Neuronal stem cell (in vitro differentiated cells): Measurements from ENCODE around the gene GADD45G.
A peak's percentile ranks its signal among the peaks of the same experiment; 100 is the strongest.

Source experiments
- DNase-seq: peaks from one replicate; pipeline ENCODE4 v3.0.0-alpha.2; 2013; ENCODE audit warnings: low spot score
- H2AFZ ChIP-seq: one replicate; pipeline ENCODE4 v1.6.1; 2013; ENCODE audit warnings: mild to moderate bottlenecking, low read length, inconsistent platforms
- H2AK5ac ChIP-seq: 2 replicates; pipeline ENCODE4 v1.6.1; 2013; ENCODE audit warnings: low read depth, mild to moderate bottlenecking, inconsistent platforms, low read length, moderate library complexity, mixed read lengths
- H2BK120ac ChIP-seq: 2 replicates; pipeline ENCODE4 v1.6.1; 2013; ENCODE audit warnings: low read depth, mild to moderate bottlenecking, inconsistent platforms, low read length, moderate library complexity, mixed read lengths
- H2BK12ac ChIP-seq: one replicate; pipeline ENCODE4 v1.6.1; 2013; ENCODE audit warnings: low read length, inconsistent platforms
- H2BK15ac ChIP-seq: 2 replicates; pipeline ENCODE4 v1.6.1; 2013; ENCODE audit warnings: mild to moderate bottlenecking, low read length, inconsistent platforms, mixed read lengths
- H2BK5ac ChIP-seq: one replicate; pipeline ENCODE4 v1.6.1; 2013; ENCODE audit warnings: inconsistent platforms, mild to moderate bottlenecking, low read length, moderate library complexity
- H3K14ac ChIP-seq: one replicate; pipeline ENCODE4 v1.6.1; 2013; ENCODE audit warnings: low read length, inconsistent platforms
- H3K18ac ChIP-seq: 2 replicates; pipeline ENCODE4 v1.6.1; 2013; ENCODE audit warnings: low read length, inconsistent platforms
- H3K23ac ChIP-seq: 2 replicates; pipeline ENCODE4 v1.6.1; 2013; ENCODE audit warnings: low read depth, mild to moderate bottlenecking, mixed read lengths, low read length, inconsistent platforms; ENCODE audit not compliant: poor library complexity
- H3K27ac ChIP-seq: replicated peaks from 3 replicates; pipeline ENCODE4 v1.5.1; 2013; ENCODE audit warnings: low read length, inconsistent platforms
- H3K27me3 ChIP-seq, 3 experiments: 2 replicates each; pipeline ENCODE4 v1.6.1; 2013; ENCODE audit warnings: low read length in 3 of 3, mild to moderate bottlenecking in 2 of 3, inconsistent platforms in 1 of 3, low read depth in 1 of 3, mixed read lengths in 1 of 3, moderate library complexity in 1 of 3; ENCODE audit not compliant: control insufficient read depth in 3 of 3, insufficient read depth in 3 of 3
- H3K36me3 ChIP-seq, 2 donors: replicated peaks in 1 of 2; 2 replicates each; pipeline ENCODE4 v1.6.1; 2013; ENCODE audit warnings: low read length in 2 of 2; ENCODE audit not compliant: control insufficient read depth in 2 of 2, insufficient read depth in 2 of 2
- H3K4ac ChIP-seq: 2 replicates; pipeline ENCODE4 v1.6.1; 2013; ENCODE audit warnings: inconsistent platforms, mild to moderate bottlenecking, low read length, moderate library complexity
- H3K4me1 ChIP-seq, 2 donors: 1 replicate in 1 of 2; 2 replicates in 1 of 2; pipeline ENCODE4 v1.6.1; 2013; ENCODE audit warnings: low read length in 2 of 2, low read depth in 1 of 2; ENCODE audit not compliant: control insufficient read depth in 2 of 2, insufficient read depth in 1 of 2
- H3K4me2 ChIP-seq: one replicate; pipeline ENCODE4 v1.6.1; 2013; ENCODE audit warnings: mild to moderate bottlenecking, low read length, inconsistent platforms; ENCODE audit not compliant: insufficient read depth, poor library complexity, severe bottlenecking
- H3K4me3 ChIP-seq, 2 donors: 2 replicates each; pipeline ENCODE4 v1.5.1; 2013; ENCODE audit warnings: low read length in 2 of 2, mild to moderate bottlenecking in 2 of 2, inconsistent platforms in 1 of 2, moderate library complexity in 1 of 2
- H3K79me1 ChIP-seq: one replicate; pipeline ENCODE4 v1.6.1; 2013; ENCODE audit warnings: low read depth, mild to moderate bottlenecking, inconsistent platforms, low read length, moderate library complexity
- H3K9ac ChIP-seq: one replicate; pipeline ENCODE4 v1.6.1; 2013; ENCODE audit warnings: mild to moderate bottlenecking, low read depth, low read length, inconsistent platforms; ENCODE audit not compliant: poor library complexity
- H3K9me3 ChIP-seq, 2 donors: replicated peaks in 1 of 2; 2 replicates each; pipeline versions ENCODE3 to v1.6.1; 2013; ENCODE audit warnings: low read length in 2 of 2, mild to moderate bottlenecking in 2 of 2, inconsistent platforms in 1 of 2, low read depth in 1 of 2, mixed read lengths in 1 of 2, moderate library complexity in 1 of 2; ENCODE audit not compliant: control insufficient read depth in 2 of 2, insufficient read depth in 1 of 2
- H4K8ac ChIP-seq: one replicate; pipeline ENCODE4 v1.6.1; 2013; ENCODE audit warnings: low read depth, mild to moderate bottlenecking, inconsistent platforms, low read length, moderate library complexity
- H4K91ac ChIP-seq: one replicate; pipeline ENCODE4 v1.6.1; 2013; ENCODE audit warnings: low read length, low read depth, mild to moderate bottlenecking, inconsistent platforms; ENCODE audit not compliant: poor library complexity
- WGBS, 2 donors: extraction: QIAGEN DNeasy Blood & Tissue Kit; methylation state at CpG; one replicate each; pipeline ENCODE4 v1.1.7; 2013; ENCODE audit warnings: missing lambda C conversion rate in 2 of 2, mixed read lengths in 1 of 2; ENCODE audit not compliant: insufficient read length in 2 of 2, insufficient replicate concordance in 1 of 2; ENCODE audit errors: extremely low coverage in 2 of 2; 5-methylcytosine and 5-hydroxymethylcytosine counted together

The GADD45G gene

DNA sequence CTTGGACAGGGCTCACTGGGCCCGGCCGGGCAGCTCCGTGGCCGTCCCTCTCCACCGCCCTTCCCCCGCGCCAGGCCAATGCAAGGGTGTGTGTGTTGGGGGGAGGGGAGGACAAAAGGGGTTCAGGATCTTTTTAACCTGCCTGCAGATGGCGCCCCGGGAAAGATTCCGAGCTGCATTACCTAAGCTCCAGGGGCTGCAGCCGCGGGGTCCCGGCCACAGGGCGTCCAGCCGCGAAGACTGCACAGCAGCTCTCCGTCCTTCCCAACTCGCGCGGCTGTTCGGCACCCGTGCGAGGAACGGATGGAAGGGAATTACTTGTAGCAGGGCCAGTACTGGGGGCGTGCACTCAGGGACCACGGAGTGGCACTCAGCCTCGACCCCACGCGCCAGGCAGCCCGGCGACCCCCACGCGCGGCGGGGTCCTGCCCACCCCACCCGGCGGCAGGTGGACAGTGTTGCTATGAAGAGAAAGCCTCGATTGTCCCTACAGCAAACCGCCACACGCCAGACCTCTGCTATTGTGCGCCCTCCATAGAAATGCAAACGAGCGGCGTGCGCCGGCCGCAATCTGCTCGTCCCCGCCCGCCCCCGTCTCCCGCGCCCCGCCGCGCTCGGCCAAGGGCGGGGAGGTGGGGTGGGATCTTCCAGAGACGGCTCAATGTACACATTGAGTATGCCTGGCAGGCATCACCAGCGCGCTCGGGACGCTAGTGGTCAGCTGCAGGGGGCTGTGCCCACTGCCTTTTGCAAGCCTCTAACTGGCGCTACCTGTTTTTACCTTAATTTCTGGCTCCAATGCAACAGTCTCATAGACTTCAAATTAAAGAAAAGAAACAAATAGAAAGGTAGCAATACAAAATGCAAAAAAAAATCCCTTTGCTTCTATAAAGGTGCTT lies 796 bp upstream of the GADD45G start:
- Histone ChIP-seq H3K27ac (no peak overlapping the region), H3K4ac (no peak overlapping the region), H3K9ac (peak overlapping the region; percentile 61), H3K23ac (peak overlapping the region; percentile 67), H4K8ac (no peak overlapping the region), H2BK5ac (no peak overlapping the region), H3K18ac (peak overlapping the region; percentile 93), H2BK15ac (no peak overlapping the region), H3K36me3 (no peaks in the 10 kb centered on the region), H3K4me2 (peak overlapping the region; percentile 82), H3K4me1 (peaks cover 19 to 34% of the 10 kb centered on the region in 2 donors), H2BK12ac (no peak overlapping the region), H2AK5ac (no peak overlapping the region), H4K91ac (no peak overlapping the region), H3K27me3 (peaks cover 5 to 80% (median 19%) of the 10 kb centered on the region in 3 experiments), H3K9me3 (no peaks in the 10 kb centered on the region), H2AFZ (peak overlapping the region; percentile 74), H3K4me3 (peak overlapping the region in 1 of 2 donors; percentile 16), H3K14ac (peak overlapping the region; percentile 86), H3K79me1 (no peaks in the 10 kb centered on the region), H2BK120ac (no peak overlapping the region)
- DNase-seq: peak; percentile 82
- no CpG with 5 or more reads among the region's 64 CpGs for WGBS, 2 donors

- peak overlapping the region; percentile 99 for H3K23ac ChIP-seq
- peak overlapping the region; percentile 71 for H2AFZ ChIP-seq
- WGBS, 2 donors: no CpG with 5 or more reads among the region's 57 CpGs
- H2AK5ac ChIP-seq: peak overlapping the region; percentile 38
- peak; percentile 33 for DNase-seq
- peak overlapping the region; percentile 97 for H3K4me2 ChIP-seq
- no peak overlapping the region for H3K4ac ChIP-seq
- H3K36me3 ChIP-seq: no peaks in the 10 kb centered on the region
- H4K91ac ChIP-seq: no peak overlapping the region
- peaks cover 19 to 34% of the 10 kb centered on the region in 2 donors for H3K4me1 ChIP-seq
- no peak overlapping the region for H4K8ac ChIP-seq
- no peak overlapping the region for H2BK120ac ChIP-seq
- no peak overlapping the region for H3K27ac ChIP-seq
- H3K18ac ChIP-seq: peak overlapping the region; percentile 94
- H2BK15ac ChIP-seq: no peak overlapping the region
- no peaks in the 10 kb centered on the region for H3K79me1 ChIP-seq
- peaks cover 5 to 80% (median 24%) of the 10 kb centered on the region in 3 experiments for H3K27me3 ChIP-seq
- no peaks in the 10 kb centered on the region for H3K9me3 ChIP-seq
- H3K9ac ChIP-seq: peak overlapping the region; percentile 97
- no peak overlapping the region for H2BK12ac ChIP-seq
- H2BK5ac ChIP-seq: peak overlapping the region; percentile 25
- peak overlapping the region; percentile 22 for H3K14ac ChIP-seq
- H3K4me3 ChIP-seq: peak overlapping the region; percentile 70 to 78
These were observed 745 bp downstream of the GADD45G start for GRCh38 chr9:89605465-89606048.

GRCh38 chr9:89606049-89606623 lies 1.3 kb downstream of the GADD45G start:
- no peak overlapping the region for H4K8ac ChIP-seq
- DNase-seq: peak; percentile 17
- peak overlapping the region; percentile 70 to 78 for H3K4me3 ChIP-seq
- peaks cover 19 to 34% of the 10 kb centered on the region in 2 donors for H3K4me1 ChIP-seq
- H2BK120ac ChIP-seq: no peak overlapping the region
- H3K9me3 ChIP-seq: no peaks in the 10 kb centered on the region
- no peak overlapping the region for H2BK15ac ChIP-seq
- no peak overlapping the region for H2BK12ac ChIP-seq
- peaks cover 5 to 77% (median 22%) of the 10 kb centered on the region in 3 experiments for H3K27me3 ChIP-seq
- H3K36me3 ChIP-seq: no peaks in the 10 kb centered on the region
- no CpG with 5 or more reads among the region's 40 CpGs for WGBS, 2 donors
- H2AK5ac ChIP-seq: peak overlapping the region; percentile 38
- H3K9ac ChIP-seq: peak overlapping the region; percentile 97
- peak overlapping the region; percentile 74 for H3K23ac ChIP-seq
- H2AFZ ChIP-seq: peak overlapping the region; percentile 71
- peak overlapping the region; percentile 25 for H2BK5ac ChIP-seq
- no peak overlapping the region for H4K91ac ChIP-seq
- H3K27ac ChIP-seq: no peak overlapping the region
- peak overlapping the region; percentile 94 for H3K18ac ChIP-seq
- H3K4ac ChIP-seq: no peak overlapping the region
- peak overlapping the region; percentile 97 for H3K4me2 ChIP-seq
- H3K79me1 ChIP-seq: no peaks in the 10 kb centered on the region
- peak overlapping the region; percentile 22 for H3K14ac ChIP-seq
